PC-3 (cell line): ENCODE data around the gene RXRA. TPM values are rescaled to one million over a fixed set of nuclear protein-coding genes. Genes with fewer than 3 reads are reported as not detected.

Experiments
- ATAC-seq: fragments of 200-7000 bp; cut with Tn5 transposase; 2 replicates; pipeline ENCODE4 v1.9.1; 2020; ENCODE audit warnings: mild to moderate bottlenecking, moderate library complexity
- BruUV-seq: library from RNA; stranded (reverse); fragments of 400-500 nt; replicated peaks from 2 replicates; lab custom pipeline; 2021; lab: Mats Ljungman, UMichigan
- CTCF ChIA-PET: fragments of 300-600 bp; sonication (Branson Sonifier 250); formaldehyde crosslinking; loops from one replicate; lab custom pipeline; 2022; ENCODE audit warnings: antibody characterized with exemption; lab: Charles Lee
- POLR2A ChIA-PET: fragments of 300-600 bp; sonication (Branson Sonifier 250); formaldehyde crosslinking; loops from one replicate; lab custom pipeline; 2022; ENCODE audit warnings: antibody characterized with exemption; ENCODE audit not compliant: unreplicated experiment; lab: Charles Lee
- DNase-seq: peaks from one replicate; pipeline ENCODE4 v3.0.0-alpha.2; 2015
- H2AFZ ChIP-seq: fragments of 300-600 bp; sonication (generic); 2 replicates; pipeline ENCODE4 v1.6.0; 2016; ENCODE audit warnings: antibody characterized with exemption, low read length
- H3F3A ChIP-seq: fragments of 300-600 bp; sonication (generic); one replicate; pipeline ENCODE4 v1.6.0; 2017; ENCODE audit warnings: antibody characterized with exemption, low read length, control low read depth, mild to moderate bottlenecking; ENCODE audit not compliant: unreplicated experiment
- H3K27ac ChIP-seq: fragments of 300-600 bp; sonication (generic); 2 replicates; pipeline ENCODE4 v1.5.1; 2016; ENCODE audit warnings: mild to moderate bottlenecking, low read length
- H3K27me3 ChIP-seq: fragments of 300-600 bp; sonication (generic); 2 replicates; pipeline ENCODE4 v1.6.1; 2016; ENCODE audit warnings: low read length, mixed read lengths
- H3K36me3 ChIP-seq: fragments of 300-600 bp; sonication (generic); 2 replicates; pipeline ENCODE4 v1.6.1; 2016; ENCODE audit warnings: low read depth, mixed run types, low read length, mixed read lengths
- H3K4me1 ChIP-seq: fragments of 300-600 bp; sonication (generic); 2 replicates; pipeline ENCODE4 v1.5.1; 2016; ENCODE audit warnings: low read length; ENCODE audit not compliant: insufficient read depth
- H3K4me2 ChIP-seq: fragments of 300-600 bp; sonication (generic); 2 replicates; pipeline ENCODE4 v1.6.0; 2016; ENCODE audit warnings: low read length
- H3K4me3 ChIP-seq: fragments of 300-600 bp; sonication (generic); 2 replicates; pipeline ENCODE4 v1.5.1; 2016; ENCODE audit warnings: mild to moderate bottlenecking, low read length, mixed read lengths
- H3K79me2 ChIP-seq: fragments of 300-600 bp; sonication (generic); 2 replicates; pipeline ENCODE4 v1.6.1; 2017; ENCODE audit warnings: low read length, mixed read lengths
- H3K9ac ChIP-seq: fragments of 300-600 bp; sonication (generic); 2 replicates; pipeline ENCODE4 v1.6.0; 2016; ENCODE audit warnings: mild to moderate bottlenecking, low read length
- H3K9me2 ChIP-seq: fragments of 300-600 bp; sonication (generic); replicated peaks from 2 replicates; pipeline ENCODE4 v1.6.1; 2016; ENCODE audit warnings: mixed run types, low read length, mixed read lengths
- H3K9me3 ChIP-seq: fragments of 300-600 bp; sonication (generic); 2 replicates; pipeline ENCODE4 v1.6.1; 2016; ENCODE audit warnings: low read length, mixed read lengths
- H4K20me1 ChIP-seq: fragments of 300-600 bp; sonication (generic); 2 replicates; pipeline ENCODE4 v1.6.1; 2016; ENCODE audit warnings: low read length, mixed read lengths
- CTCF ChIP-seq: fragments of 300-600 bp; sonication (generic); conservative IDR thresholded peaks from 2 replicates; pipeline ENCODE4 v1.5.1; 2017; ENCODE audit warnings: antibody characterized with exemption, low read depth, mild to moderate bottlenecking, low read length
- EZH2 ChIP-seq: fragments of 300-600 bp; sonication (generic); IDR thresholded peaks from one replicate; pipeline ENCODE4 v1.6.1; 2017; ENCODE audit warnings: antibody characterized with exemption, mild to moderate bottlenecking, low read length; ENCODE audit not compliant: unreplicated experiment
- EZH2phosphoT487 ChIP-seq: fragments of 300-600 bp; sonication (generic); IDR thresholded peaks from 2 replicates; pipeline ENCODE4 v1.6.1; 2018; ENCODE audit warnings: mild to moderate bottlenecking, antibody characterized with exemption, low read length, borderline replicate concordance
- intact Hi-C: fragments of 100-400 bp; cut with micrococcal nuclease; formaldehyde crosslinking; loops from 2 replicates; pipeline ENCODE4 v1.9.0; 2023
- total RNA-seq: library from RNA; depleted of rRNA; stranded (reverse); fragments of >200 nt; gene quantifications from 2 replicates; pipeline ENCODE4 v1.2.3, GENCODE V29; 2014

Gene RXRA
- total RNA-seq, 1 experiment from 2014 or later = 17.5 TPM

DNA sequence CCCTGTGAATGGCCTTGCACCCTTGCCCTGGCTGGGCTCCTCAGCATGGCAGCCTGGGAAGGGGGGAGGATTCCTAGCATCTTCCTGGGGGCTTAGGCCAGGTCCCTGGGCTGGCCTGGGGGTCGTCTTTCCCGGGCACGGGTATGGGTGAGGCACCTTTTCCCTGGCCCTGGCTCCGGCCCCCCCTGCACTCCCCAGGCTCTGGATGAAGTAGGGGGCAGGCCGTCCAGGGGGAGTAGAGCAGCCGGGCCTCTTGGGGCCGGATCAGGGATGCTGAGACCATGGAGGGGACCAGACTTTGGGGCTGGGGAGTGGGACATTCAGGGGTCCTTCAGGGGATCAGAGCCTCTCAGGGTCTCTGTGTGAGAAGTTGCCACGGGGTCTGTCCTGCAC lies 6.6 kb downstream of the RXRA start:
- ATAC-seq (no peak), DNase-seq (no peak)
- BruUV-seq = no TSS peak
- H3K4me1 ChIP-seq = peaks cover 5% of the 10 kb centered on the region; the same call in 1 of the 2 replicates
- ChIA-PET CTCF (no interaction called here), POLR2A (no interaction called here)
- no peaks in the 10 kb centered on the region for H3F3A ChIP-seq
- H3K27me3 ChIP-seq = no peaks in the 10 kb centered on the region
- no peaks in the 10 kb centered on the region for H3K36me3 ChIP-seq
- H4K20me1 ChIP-seq = peaks cover 6% of the 10 kb centered on the region; the same call in 1 of the 2 replicates
- no peak overlapping the region for H3K4me2 ChIP-seq
- peaks cover 97% of the 10 kb centered on the region for H3K79me2 ChIP-seq
- intact Hi-C loops = no loop called here
- no peaks in the 10 kb centered on the region for H3K9me2 ChIP-seq
- no peak for TF ChIP-seq CTCF
- no peak for TF ChIP-seq EZH2phosphoT487
- no peak for TF ChIP-seq EZH2
- H2AFZ ChIP-seq = no peak overlapping the region
- H3K9ac ChIP-seq = no peak overlapping the region
- no peak overlapping the region for H3K4me3 ChIP-seq
- H3K9me3 ChIP-seq = no peaks in the 10 kb centered on the region
- H3K27ac ChIP-seq = no peak overlapping the region

- DNase-seq = no peak
- no peaks in the 10 kb centered on the region for H3K9me2 ChIP-seq
- no peak overlapping the region for H2AFZ ChIP-seq
- ChIA-PET POLR2A (no interaction called here), CTCF (no interaction called here)
- H3K27ac ChIP-seq = no peak overlapping the region
- H3K27me3 ChIP-seq = no peaks in the 10 kb centered on the region
- no peak for ATAC-seq
- H3K4me2 ChIP-seq = no peak overlapping the region
- H4K20me1 ChIP-seq = peaks cover 6% of the 10 kb centered on the region; the same call in 1 of the 2 replicates
- H3K4me3 ChIP-seq = no peak overlapping the region
- H3K36me3 ChIP-seq = no peaks in the 10 kb centered on the region
- H3K79me2 ChIP-seq = peaks cover 96% of the 10 kb centered on the region
- TF ChIP-seq EZH2 (no peak), EZH2phosphoT487 (no peak), CTCF (no peak)
- no peak overlapping the region for H3K9ac ChIP-seq
- H3K9me3 ChIP-seq = no peaks in the 10 kb centered on the region
- H3F3A ChIP-seq = no peaks in the 10 kb centered on the region
- no peaks in the 10 kb centered on the region for H3K4me1 ChIP-seq
- intact Hi-C loops = no loop called here
- no TSS peak for BruUV-seq
Observed at GRCh38 chr9:134333234-134333873, 7.1 kb downstream of the RXRA start.

DNA sequence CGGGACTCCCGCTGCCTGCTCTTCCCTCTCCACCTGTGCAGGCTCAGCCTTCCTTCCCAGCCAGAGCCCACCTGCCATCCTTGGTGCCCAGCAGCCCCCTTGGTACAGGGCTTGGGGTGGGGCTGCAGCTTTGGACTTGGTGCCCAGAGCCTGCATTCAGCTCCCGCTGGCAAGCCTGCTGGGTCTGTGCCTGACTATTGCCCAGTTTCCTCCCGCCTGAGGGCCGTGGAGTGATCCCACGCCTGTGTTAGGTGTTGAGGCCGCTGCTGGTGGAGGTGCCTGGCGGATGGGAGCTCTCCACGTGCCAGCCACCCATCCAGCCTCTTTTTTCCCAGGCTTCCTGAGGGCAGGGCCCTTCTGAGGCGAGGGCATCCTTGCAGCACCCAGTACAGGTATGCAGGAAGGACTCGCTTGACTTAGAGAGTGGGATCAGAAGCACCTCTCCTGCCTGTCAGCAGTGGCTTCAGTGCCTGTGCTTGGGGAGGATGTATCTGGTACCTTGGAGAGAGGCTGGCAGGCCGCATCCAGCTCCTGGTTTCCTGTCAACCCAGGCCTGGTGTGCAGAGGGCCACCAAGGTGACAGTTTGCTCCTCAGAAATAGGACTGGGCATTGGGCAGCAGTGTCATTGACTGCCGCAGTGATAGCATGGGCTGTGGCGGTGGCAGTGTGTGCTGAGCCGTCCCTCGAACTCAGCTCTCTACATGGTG lies 7.8 kb downstream of the RXRA start:
- no peak overlapping the region for H3K27ac ChIP-seq
- H3K36me3 ChIP-seq = no peaks in the 10 kb centered on the region
- no peak overlapping the region for H3K9ac ChIP-seq
- no peaks in the 10 kb centered on the region for H3F3A ChIP-seq
- no peak overlapping the region for H3K4me3 ChIP-seq
- no peaks in the 10 kb centered on the region for H3K9me3 ChIP-seq
- H4K20me1 ChIP-seq = peaks cover 6% of the 10 kb centered on the region; the same call in 1 of the 2 replicates
- H2AFZ ChIP-seq = no peak overlapping the region
- DNase-seq (no peak), ATAC-seq (no peak; the same call in 1 of the 2 replicates)
- POLR2A ChIA-PET = no interaction called here
- CTCF ChIA-PET = no interaction called here
- no peaks in the 10 kb centered on the region for H3K27me3 ChIP-seq
- no TSS peak for BruUV-seq
- H3K4me1 ChIP-seq = no peaks in the 10 kb centered on the region
- no peaks in the 10 kb centered on the region for H3K9me2 ChIP-seq
- TF ChIP-seq CTCF (no peak), EZH2phosphoT487 (no peak), EZH2 (no peak)
- intact Hi-C loops = no loop called here
- peaks cover 93% of the 10 kb centered on the region for H3K79me2 ChIP-seq
- no peak overlapping the region for H3K4me2 ChIP-seq
